Measurements from ENCODE around the gene TERC.
"Not testable (repeated sequence)": the region's sequence is repeated elsewhere in the genome, so short reads cannot be mapped to it uniquely, and the experiment has no call there.

The TERC gene

DNA sequence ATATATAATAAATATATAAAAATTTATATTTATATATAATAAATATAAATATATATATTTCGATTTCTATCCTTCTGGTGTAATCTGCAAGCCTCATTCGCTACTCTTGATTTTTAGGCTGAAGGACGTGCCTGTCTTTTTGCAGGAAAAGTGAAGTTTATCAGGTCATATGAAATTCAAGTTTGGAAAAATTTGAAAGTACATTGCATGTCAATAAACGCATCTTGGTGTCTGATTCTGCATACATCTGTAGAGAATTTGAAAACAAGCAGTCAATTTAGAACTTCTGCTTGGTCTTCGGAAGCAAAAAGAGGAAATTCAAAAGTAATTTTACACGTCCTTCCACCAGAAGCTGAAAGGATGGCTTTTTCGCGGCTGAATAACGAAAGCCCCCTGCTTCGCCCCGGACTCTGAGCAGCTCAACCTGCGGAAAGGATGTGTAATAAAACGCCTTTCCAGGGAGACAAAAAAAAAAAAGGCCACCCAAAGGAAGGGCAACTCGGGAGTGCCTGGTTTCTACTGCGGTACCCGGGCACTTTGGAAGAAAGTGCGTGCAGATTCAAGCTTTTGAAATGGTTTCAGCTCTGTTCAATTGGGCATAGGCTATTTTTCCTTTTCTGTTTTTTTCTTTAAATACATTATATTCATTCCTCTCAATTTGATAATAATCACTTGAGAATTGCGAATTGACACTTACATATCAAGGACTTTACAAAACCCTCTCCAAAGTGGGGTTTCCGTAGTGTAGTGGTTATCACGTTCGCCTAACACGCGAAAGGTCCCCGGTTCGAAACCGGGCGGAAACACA is 6.8 kb upstream of the TERC start:
- DNase-seq: peak; percentile 52

DNA sequence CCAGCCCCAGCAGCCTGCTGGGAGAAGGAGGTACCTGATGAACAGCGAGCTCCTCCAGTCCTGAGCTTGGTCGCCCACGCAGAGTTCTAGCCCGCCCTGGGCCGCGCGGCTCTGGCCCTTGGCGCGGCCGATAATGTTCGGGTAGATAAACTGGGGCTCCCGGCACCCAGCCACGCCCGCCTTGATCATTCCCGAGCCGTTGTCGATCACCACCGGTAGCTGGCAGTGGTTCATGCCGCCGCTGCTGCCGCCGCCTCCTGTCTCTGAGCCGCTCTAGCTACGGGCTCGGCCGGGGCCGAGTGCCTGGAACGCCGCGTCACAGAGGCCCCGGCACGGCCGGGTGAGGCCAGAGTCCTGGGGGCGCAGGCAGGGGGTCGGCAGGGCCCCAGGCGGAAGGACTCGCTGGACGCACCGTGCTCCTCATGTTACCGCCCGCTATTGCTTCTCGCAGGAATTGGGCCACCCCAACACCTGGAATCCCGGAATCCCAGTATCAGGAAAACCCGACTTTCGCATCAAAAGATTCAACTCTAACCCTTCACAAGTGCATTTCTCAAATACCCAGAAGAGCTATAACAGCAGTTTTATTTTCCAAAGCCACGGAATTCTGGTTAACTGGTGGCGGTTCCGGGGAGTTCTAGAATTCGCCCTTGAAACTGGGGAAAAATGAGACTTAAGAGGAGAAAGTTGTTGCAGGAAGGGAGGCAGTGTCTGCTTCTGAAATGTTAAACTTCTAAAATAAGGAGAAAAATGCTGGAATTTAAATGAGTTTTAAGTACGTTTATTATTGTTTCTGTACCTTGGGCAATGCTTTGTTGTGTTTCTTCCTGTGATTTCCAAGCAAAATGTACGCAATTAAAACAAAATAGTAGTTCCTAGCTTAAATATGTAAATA is 4.7 kb upstream of the TERC start, which contains the start of gene ACTRT3:
ACTRT3 (minus strand) TSS at position 275 of the 895 bp plus-strand sequence; CDS start at position 234, 41 bp downstream.
- DNase-seq: peak; percentile 62

DNA sequence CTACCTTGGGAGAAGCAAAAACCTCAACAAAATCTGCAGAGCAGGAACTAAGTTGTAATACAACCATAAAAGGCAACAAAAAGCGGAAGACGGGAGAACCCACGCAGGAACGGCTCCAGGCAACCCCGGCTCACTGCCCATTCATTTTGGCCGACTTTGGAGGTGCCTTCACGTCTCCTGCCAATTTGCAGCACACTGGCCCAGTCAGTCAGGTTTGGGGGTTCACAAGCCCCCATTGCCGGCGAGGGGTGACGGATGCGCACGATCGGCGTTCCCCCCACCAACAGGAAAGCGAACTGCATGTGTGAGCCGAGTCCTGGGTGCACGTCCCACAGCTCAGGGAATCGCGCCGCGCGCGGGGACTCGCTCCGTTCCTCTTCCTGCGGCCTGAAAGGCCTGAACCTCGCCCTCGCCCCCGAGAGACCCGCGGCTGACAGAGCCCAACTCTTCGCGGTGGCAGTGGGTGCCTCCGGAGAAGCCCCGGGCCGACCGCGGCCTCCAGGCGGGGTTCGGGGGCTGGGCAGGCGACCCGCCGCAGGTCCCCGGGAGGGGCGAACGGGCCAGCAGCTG is 463 bp downstream of the TERC start:
- peak; percentile 57 for DNase-seq

DNA sequence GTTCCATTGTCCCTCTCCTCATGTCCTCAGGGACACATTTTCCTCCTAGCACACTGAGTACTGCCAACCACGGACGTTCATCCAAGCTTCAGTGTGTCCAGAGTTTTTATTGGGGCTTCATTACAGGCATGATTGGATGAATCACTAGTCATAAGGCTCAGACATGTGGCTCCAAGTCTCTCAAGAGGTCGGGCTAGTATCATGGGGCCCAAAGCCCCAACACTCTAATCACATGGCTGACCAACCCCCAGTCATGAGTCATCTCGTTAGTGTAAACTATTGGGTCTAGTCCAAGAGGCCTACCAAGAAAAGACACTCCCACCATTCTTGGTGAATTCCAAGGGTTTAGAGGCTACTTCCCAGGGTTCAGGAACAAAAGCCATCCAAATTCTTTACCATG is 4.4 kb downstream of the TERC start:
- no peak for DNase-seq

DNA sequence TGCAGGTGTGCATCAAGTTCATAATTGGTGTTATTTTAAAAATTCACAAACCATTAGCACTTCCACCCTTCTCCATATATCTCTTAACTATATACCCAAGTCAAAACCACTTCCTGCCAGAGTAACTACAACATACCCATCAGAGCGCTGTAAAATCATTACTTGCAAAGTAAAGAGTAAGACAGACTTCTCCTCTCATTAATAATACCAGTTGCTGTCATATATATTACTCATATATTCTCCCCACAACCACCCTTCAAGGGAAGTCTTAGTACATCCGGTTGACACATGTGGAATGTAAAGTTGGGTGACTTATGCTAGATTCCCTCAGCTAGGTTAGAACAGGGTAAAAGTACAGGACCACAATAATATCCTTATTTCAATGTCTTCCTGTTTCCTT is 5.6 kb downstream of the TERC start:
- no peak for DNase-seq

DNA sequence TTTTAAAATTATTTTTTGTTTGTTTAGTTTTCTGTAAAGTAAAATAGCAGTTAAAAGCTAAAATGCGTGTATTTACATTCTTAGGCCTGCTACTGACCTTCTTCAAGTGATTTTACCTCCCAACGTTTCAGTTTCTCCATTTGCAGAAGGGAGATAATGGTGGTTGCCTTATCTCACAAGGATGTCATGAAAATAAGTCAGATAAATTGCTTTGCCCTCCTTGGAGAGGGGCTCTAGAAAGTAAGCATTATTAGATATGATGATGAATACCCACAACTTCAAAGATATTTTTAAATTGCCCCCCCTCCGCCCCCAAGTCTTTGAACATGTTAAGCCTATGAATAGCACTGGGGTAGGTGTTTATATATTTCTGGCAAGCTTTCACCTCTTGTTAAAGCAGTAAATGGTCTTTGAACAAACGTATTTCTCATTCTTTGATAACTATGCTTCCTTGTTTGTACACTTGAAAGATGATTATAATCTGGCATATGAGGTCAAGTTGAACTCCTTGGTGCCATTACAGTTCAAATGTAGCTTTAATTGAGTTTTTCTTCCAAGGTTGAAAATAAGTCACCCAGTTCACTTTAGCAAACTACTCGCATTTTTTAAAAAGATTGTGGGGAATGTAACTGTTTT is 6.4 kb downstream of the TERC start:
- DNase-seq: no peak

DNA sequence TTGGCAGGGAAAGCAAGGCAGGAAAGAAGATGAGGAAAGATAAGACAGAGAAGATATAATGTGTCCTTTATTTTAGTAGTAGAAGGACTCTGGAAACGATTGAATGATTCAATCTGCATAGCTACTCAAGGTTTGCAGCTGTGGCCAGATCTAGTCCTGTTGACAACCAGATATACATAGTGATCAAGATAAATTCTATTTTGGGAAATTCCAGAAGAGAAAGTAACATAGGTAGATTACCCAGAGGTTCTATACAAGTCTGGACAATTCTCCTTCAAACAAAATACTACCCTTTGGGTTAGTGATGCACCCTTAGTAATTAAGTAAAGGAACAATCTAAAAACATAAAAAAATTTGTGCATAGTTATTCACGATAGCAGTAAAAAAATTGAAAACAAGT is 9.4 kb downstream of the TERC start:
- no peak for DNase-seq

DNA sequence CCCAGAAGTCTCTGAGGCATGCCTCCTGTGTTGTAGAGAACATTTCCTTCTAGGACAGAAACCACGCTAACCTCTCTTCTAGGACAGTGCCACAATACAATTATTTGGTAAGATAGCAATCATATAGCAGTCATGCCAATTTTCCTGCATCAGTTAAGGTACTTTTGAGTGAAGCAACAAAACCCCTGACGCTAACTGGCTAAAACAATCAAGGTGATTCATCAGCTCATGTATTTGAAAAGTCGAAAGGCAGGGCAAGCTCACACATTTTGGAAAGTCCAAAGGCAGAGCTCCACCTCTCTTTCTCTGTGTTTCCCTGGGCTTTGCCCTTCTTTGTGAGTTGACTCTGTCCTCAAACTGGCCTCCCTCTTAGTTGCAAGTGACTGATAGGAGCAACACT is 10.1 kb downstream of the TERC start:
- no peak for DNase-seq

DNA sequence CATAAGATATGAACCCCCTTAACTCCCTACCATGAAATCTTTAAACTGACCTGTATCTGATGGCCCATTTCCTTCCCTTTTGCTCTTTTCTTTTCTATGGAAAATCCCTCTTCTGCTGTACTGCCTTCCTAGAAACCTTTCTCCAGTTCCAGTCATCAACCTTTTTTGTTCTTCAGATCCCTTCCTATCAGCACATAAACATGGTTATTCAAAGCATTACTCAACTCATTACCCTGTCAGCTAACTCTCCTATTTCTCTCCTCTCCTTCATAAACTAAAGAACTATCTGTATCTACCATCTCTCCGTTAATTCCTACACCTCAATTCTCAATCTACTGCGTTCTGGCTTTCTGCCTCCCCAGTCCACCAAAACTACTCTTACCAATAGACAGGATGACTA is 13.0 kb downstream of the TERC start:
- no peak for DNase-seq

DNA sequence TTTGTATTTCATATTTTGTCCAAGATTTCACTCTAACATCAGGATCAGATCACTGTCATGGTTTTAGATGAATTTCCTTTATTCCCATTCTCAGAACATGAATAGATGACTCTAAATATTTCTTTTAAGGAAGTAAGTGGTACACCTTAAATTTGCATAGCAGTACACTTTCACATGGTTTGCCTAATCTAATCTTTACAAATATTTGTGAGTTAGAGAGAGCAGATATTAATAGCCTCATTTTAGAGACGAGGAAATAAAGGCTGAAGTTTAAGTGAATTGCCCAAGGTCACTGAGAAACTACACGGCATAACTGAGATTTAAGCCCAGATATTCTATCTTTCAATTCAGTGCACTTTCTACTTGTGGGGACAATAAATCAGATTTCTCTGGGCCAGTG is 14.2 kb downstream of the TERC start:
- DNase-seq: no peak

DNA sequence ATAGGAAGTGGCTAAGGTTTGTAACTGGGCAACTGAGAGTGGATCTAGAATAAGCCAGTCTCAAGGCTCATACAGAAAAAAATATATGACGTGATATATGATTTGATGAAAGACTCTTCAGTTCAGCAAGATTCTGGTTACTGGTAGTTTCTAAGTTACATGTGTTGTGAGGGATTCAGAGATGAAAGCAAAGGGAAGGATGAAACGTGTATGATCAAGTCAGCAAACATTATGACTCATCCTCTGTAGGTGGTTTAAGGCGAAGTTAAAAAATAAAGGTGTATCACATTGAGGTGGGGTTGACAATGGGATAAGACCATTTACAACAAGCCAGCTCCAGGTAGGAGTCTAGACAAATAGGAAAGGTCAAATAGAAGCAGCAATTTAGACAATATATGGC is 16.2 kb downstream of the TERC start:
- no peak for DNase-seq

DNA sequence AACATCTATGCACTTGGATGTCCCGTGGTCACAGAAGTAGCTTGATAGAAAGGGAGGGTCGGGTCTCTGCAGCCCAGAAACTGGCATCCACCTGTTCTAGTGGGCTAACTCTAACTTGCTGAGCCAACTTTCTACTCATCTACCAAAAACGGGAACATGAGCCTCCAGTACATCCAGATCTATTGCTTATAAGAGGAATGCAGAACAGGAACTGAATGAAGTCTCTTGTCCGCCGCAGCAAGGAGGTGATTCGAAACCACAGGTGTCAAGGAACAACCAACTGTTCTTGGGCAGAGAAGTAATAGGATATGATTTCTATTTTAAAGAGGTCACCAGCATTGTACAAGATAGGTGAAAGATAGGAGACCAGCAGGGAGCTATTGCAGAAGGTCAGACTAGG is 17.9 kb downstream of the TERC start:
- DNase-seq: no peak

DNA sequence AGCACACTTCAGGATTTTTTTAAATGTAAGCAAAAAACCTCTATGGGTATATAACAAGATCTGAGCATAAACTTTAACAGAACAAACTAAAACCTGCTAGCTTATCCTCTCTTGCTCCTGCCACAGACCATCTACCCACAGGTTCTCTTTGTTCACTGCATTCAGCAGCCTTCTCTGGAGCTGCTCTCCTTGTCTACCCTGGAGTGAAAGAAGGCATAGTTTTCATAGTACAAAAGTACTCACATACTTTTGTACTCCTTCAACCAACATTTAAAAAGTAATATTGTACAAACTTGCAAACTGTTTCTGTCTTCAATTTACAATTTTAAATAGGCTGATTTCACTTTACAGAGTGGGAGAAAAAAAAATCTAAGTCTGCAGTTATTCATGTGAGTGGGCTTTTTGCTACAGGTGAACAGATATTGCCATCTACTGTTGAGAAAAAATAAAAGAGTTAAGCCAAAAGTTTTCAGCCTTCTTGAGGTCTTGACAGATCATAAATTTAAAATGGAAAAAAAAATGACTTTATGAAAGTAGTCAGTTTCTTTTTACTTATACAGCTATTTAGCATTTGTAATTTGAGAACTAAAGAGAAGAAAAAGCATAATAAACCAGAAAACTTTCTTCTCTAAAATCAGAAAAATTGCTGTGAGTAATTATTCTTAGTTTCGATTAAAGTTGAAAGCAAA is 20.4 kb downstream of the TERC start:
- DNase-seq: no peak

DNA sequence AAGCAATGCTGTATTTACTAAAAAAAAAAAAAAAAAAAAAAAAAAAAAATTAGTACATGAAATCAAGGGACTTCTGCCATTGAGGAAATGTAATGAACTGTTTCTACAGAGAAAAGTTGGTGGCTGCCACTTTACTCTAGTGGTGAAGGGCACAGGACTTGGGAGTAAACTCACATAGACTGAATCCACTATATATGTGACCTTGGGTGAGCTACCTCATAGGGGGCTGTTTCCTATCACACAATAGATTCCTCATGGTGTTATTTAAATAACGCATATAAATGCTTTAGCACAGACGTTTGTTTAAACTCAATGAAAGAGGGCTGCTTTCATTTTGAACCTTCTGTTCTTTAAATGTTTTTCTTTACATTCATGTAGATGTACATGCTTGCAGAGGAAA is 25.8 kb downstream of the TERC start:
- DNase-seq: no peak

DNA sequence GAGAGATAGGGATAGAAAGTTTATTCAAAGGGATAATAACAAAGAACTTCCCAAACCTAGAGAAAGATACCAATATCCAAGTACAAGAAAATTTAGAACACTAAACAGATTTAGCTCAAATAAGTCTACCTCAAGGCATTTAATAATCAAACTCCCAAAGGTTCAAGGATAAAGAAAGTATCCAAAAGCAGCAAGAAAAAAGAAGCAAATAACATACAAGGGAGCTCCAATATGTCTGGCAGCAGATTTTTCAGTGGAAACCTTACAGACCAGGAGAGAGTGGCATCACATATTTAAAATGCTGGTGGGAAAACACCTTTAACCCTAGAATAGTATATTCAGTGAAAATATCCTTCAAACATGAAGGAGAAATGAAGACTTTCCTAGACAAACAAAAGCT is 33.0 kb downstream of the TERC start:
- DNase-seq: not testable (repeated sequence)

DNA sequence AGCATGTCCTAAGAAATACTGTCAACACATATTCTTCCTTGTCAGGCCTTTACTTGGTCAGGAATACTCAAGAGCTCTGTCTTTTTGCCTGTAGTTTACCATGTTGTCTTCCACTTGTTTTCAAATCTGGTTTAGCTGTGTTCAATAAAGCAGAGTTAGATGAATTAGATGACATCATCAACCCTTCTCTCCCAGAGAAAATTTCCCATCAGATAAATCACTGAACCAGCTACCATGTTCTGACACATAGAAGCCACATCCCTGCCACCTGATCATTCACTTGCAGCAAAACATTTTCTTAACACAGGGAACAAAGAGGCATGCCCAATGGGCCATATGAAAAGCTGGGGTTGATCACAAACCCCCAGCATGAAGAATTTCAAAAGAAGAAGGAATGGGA is 42.1 kb downstream of the TERC start:
- no peak for DNase-seq

DNA sequence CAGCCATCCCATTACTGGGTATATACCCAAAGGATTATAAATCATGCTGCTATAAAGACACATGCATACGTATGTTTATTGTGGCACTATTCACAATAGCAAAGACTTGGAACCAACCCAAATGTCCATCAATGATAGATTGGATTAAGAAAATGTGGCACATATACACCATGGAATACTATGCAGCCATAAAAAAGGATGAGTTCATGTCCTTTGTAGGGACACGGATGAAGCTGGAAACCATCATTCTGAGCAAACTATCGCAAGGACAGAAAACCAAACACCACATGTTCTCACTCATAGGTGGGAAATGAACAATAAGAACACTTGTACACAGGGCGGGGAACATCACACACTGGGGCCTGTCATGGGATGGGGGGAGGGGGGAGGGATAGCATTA is 46.4 kb downstream of the TERC start:
- not testable (repeated sequence) for DNase-seq
